GM10266 (cell line): Measurements from ENCODE around the gene RAP1B.
A peak's percentile ranks its signal among the peaks of the same experiment; 100 is the strongest.

Experiments
- DNase-seq: peaks from one replicate; pipeline ENCODE4 v3.0.0; 2012; ENCODE audit errors: extremely low spot score
- TF ChIP-seq, protein P1 (sequence below): IDR thresholded peaks from 2 replicates; pipeline ENCODE4 v1.5.1; 2012; ENCODE audit warnings: mild to moderate bottlenecking, low read depth; ENCODE audit not compliant: control insufficient read depth, insufficient read depth; ENCODE audit errors: missing control alignments

RAP1B gene

DNA sequence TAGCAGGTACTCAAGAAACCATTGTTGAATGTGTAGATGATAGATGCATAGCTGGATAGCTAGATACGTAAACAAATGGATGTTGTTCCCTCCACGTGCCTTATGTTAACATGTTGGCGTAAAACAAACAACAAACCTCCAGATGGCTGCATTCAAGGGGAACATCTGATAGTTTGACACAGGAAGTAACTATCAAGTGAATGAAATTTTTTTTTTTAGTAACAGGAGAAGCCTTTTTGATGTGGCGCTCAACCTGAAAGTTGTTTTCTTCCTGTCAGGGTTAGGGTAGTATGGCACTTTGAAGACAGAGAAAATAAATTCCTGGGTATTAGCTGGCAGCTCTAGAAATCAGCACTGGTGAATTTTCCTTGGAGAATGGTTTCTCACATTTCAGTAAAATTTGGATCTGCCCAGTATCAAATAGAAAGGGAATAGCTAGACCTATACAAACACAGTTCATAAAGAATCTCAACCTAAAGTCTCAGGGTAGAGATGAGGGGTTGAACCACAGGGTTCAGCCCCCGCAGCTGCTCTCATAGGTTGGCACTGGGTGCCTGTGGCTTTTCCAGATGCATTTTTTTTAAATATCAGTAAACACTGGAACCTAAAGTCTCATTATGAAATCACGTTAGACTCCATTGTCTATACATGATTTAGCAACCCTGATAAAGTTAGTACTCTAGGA lies 18.8 kb upstream of the RAP1B start:
- TF ChIP-seq, protein P1, sequence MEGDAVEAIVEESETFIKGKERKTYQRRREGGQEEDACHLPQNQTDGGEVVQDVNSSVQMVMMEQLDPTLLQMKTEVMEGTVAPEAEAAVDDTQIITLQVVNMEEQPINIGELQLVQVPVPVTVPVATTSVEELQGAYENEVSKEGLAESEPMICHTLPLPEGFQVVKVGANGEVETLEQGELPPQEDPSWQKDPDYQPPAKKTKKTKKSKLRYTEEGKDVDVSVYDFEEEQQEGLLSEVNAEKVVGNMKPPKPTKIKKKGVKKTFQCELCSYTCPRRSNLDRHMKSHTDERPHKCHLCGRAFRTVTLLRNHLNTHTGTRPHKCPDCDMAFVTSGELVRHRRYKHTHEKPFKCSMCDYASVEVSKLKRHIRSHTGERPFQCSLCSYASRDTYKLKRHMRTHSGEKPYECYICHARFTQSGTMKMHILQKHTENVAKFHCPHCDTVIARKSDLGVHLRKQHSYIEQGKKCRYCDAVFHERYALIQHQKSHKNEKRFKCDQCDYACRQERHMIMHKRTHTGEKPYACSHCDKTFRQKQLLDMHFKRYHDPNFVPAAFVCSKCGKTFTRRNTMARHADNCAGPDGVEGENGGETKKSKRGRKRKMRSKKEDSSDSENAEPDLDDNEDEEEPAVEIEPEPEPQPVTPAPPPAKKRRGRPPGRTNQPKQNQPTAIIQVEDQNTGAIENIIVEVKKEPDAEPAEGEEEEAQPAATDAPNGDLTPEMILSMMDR, result no peak
- peak; percentile 25 for DNase-seq

DNA sequence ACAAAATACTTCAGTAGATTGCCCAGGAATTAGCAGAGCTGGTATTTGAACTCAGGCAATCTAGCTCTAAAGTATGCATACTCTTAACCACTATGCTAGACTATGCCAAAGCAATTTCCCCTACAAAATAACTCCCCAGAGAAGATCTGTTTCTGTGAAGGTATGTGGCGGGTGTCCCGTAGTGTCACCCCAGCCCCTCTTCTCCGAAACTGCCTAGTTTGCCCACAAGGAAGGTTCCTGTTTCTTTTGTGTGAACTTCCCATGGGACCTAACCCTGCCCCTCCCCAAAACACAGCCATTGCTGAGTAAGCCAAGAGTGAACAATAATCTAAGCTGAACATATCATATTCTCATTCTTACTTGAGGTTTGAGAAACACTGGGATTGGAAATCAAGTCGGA lies 15.5 kb upstream of the RAP1B start:
- no peak for DNase-seq
- TF ChIP-seq, protein P1, result no peak

DNA sequence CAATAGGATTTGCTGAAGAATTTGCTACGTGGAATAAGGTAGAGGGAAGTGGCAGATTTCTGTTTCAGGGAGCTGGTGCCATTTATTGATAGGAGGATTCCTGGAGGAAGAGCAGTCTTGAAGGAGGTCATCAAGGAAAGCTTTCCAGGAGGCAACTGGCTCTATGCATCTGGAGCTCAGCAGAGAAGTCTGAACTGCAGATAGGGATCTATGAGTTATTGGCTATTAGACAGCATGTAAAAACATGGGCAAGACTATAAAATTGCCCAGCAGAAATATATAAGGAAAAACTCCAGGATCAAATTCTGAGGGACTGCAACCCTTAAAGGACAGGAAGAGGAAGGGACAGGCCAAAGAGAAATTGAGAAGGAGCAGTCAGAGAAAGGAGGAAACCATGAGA lies 8.9 kb upstream of the RAP1B start:
- DNase-seq, result no peak
- TF ChIP-seq, protein P1, result no peak

DNA sequence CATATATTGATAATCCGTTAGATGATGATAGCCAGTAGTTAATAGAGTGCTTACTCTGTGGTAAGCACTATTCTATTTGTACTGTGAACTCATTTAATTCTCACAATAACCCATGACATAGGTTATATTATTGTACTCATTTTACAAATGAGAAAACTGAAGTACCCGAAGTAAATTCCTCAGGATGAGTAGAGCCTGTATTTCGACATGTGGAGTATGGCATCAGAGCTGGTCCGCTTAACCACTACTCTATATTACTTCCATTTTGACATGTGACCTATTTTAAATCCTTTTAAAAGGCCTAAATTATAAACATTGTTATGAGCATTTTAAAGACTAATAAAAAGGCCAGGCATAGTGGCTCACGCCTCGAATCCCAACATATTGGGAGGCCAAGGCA lies 8.0 kb upstream of the RAP1B start:
- no peak for DNase-seq
- TF ChIP-seq, protein P1, result no peak

DNA sequence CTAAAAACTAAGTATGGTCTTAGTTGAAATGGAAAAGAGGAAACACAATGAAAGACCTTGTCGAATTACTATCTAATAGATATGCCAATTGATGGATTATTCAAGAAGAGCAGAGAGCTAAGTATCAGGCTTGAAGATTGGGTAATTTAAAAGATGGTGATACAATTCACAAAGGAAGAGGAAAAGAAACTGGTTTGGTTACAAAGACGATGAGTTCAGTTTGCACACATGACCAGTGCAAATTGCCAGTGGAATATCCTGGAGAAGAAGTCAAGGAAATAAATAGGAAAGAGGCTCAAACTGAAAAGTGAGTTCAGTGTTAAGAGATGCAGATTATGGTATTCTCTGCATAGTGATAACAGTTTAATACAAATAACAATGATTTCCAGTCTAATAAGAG lies 2.5 kb upstream of the RAP1B start:
- TF ChIP-seq, protein P1, result no peak
- DNase-seq, result no peak

DNA sequence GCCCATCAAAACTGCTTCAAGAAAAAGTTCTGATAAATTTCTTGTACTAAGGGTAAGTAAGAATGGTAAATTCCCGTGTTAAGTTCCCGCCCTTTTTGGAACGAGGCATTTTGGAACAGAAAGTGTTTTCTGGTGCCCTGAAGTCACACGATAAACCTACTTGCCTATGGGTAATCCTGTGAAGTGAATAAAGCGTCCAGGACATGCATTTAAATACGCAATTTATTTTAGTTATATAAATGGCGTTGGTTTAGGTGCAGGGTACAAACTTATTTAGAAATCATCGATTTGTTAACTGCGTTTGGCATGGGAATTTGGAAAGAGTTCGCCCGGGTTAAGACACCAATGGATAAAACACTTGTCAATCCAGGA lies 715 bp upstream of the RAP1B start:
- DNase-seq, result peak; percentile 22
- TF ChIP-seq, protein P1, result no peak

DNA sequence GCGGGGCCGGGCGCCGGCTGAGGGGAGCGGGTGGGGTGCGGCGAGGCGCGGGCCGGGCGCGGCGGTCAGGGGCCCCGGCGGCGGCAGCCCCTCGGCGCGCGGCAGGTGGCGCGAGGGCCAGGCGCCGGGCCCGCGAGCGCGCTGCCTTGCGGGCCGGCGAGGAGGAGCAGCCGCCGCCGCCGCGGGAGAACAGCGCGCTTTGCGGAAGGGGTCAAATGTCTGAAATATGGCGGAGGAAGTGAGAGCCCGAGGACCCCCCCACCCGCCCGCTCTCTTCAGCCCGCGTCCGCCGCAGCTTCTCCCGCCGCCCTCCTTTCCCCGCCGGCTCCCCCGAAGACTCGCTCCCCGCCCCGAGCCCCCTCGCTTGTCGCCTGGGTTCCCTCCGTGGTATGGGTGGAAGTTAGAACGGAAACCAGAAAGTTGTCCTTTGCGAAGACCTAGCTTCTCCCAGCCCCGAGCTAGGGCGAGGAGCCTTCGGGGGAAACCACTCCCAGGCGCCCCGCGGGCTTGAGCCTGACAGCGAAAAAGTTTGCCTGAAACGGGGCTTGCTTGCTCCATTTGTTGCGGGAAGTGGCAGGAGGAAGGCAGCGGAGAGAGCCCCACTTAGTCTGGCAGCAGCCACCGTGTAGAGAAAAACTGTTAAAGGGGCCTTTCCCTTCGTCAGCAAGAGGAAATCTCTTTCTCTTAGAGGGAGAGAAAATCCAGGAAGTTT lies 551 bp downstream of the RAP1B start:
- TF ChIP-seq, protein P1, result no peak

More for the DNA sequence above, 551 bp downstream of the RAP1B start:
- peak; percentile 55 for DNase-seq
